ENCODE data around the gene OR52I2. TPM values are rescaled to one million over a fixed set of nuclear protein-coding genes. Genes with fewer than 3 reads are reported as not detected.

Gene OR52I2
- total and polyA plus RNA-seq, 2 experiments from 2014 or later, result 0.06 TPM; not detected in 1

DNA sequence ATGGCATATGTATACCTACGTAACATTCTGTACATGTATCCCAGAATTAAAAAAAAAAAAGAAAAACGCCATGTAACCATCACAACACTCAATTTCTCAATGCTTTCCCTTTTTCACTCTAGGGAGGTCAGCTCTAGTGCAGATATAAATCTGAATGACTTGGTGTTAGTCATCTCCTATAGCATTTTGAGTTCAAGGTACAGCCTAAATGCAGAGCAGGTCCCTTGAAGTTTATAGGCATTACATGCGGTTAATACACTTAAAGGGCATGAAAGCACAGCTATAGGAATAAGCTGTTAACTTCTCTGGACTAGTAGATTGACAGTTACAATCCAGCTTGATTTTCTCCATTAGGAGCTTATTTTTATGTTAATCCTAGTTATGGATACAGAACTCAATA is 16.2 kb upstream of the OR52I2 start:
- no peak for DNase-seq (ENCODE audit: low read depth in 1 of 2, low spot score in 1 of 2)
- Histone ChIP-seq H3K4me3 (no peak overlapping the region), H3K27ac (no peak overlapping the region), H3K4me1 (ENCODE audit: low read depth) (no peaks in the 10 kb centered on the region), H3K9me3 (ENCODE audit: low read depth) (no peaks in the 10 kb centered on the region), H3K27me3 (no peaks in the 10 kb centered on the region), H3K36me3 (no peaks in the 10 kb centered on the region)
- TF ChIP-seq, protein P1, sequence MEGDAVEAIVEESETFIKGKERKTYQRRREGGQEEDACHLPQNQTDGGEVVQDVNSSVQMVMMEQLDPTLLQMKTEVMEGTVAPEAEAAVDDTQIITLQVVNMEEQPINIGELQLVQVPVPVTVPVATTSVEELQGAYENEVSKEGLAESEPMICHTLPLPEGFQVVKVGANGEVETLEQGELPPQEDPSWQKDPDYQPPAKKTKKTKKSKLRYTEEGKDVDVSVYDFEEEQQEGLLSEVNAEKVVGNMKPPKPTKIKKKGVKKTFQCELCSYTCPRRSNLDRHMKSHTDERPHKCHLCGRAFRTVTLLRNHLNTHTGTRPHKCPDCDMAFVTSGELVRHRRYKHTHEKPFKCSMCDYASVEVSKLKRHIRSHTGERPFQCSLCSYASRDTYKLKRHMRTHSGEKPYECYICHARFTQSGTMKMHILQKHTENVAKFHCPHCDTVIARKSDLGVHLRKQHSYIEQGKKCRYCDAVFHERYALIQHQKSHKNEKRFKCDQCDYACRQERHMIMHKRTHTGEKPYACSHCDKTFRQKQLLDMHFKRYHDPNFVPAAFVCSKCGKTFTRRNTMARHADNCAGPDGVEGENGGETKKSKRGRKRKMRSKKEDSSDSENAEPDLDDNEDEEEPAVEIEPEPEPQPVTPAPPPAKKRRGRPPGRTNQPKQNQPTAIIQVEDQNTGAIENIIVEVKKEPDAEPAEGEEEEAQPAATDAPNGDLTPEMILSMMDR (IDR thresholded peaks at IDR 0.05; ENCODE audit: low read depth, low read length), result no peak

DNA sequence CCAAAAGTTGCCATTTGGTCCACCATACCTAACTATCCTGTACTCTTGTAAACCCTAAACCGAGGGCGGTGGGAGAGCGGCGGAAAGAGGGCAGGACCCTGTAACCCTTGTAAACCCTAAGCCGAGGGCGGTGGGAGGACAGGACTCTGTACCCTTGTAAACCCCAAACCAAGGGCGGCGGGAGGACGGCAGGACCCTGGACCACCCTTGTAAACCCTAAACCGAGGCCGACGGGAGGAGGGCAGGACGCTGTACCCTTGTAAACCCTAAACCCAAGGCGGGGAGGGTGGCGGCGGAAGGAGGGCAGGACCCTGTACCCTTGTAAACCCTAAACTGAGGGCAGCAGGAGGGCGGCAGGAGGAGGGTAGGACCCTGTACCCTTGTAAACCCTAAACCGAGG is 12.5 kb upstream of the OR52I2 start:
- Histone ChIP-seq H3K27ac (no peak overlapping the region), H3K36me3 (no peaks in the 10 kb centered on the region), H3K27me3 (no peaks in the 10 kb centered on the region), H3K4me1 (ENCODE audit: low read depth) (no peaks in the 10 kb centered on the region), H3K9me3 (ENCODE audit: low read depth) (no peaks in the 10 kb centered on the region), H3K4me3 (no peak overlapping the region)
- TF ChIP-seq, protein P1 (IDR thresholded peaks at IDR 0.05; ENCODE audit: low read depth, low read length), result no peak
- DNase-seq (ENCODE audit: low read depth in 1 of 2, low spot score in 1 of 2), result no peak

DNA sequence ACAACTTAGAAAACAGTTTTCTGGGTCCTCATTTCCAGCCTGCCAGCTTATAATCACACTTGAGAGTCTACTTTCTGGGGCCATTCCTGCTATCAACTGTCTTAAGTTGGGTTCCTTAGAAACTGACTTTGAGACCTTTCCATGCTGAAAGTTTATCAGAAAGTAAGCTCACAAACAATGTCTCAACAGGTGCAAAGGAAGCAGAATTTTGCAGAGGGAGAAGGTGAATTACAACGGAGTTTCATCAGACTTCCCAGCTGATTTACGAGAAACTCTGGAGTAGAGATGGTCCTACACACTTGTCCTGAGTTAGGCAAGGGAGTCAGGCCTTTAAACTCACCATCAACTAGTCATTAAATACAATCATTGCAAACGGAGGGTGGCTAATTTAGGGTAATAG is 4.7 kb upstream of the OR52I2 start:
- no peak for DNase-seq (ENCODE audit: low read depth in 1 of 2, low spot score in 1 of 2)
- Histone ChIP-seq H3K4me1 (ENCODE audit: low read depth) (no peaks in the 10 kb centered on the region), H3K36me3 (no peaks in the 10 kb centered on the region), H3K9me3 (ENCODE audit: low read depth) (no peaks in the 10 kb centered on the region), H3K27me3 (no peaks in the 10 kb centered on the region), H3K4me3 (no peak overlapping the region), H3K27ac (no peak overlapping the region)
- TF ChIP-seq, protein P1 (IDR thresholded peaks at IDR 0.05; ENCODE audit: low read depth, low read length), result no peak

DNA sequence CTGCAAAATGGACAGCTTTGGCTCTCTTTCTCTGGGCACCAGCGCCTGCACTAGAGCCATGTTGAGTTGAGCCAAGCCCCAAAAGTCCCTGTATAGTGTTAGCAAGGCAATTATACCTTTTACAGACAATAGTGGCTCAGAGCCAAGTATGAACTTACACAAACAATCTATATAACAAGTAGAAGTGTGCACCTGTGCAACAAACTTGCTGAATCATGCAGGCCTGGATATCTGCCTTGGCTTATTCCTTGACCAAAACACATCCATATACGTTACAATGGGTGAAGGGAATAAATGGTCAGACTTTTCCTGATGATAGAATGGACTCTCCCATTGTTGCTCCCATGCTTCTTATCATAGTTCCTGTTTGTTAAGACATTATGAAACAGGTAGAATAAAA is 3.8 kb upstream of the OR52I2 start:
- Histone ChIP-seq H3K36me3 (no peaks in the 10 kb centered on the region), H3K27me3 (no peaks in the 10 kb centered on the region), H3K27ac (no peak overlapping the region), H3K4me3 (no peak overlapping the region), H3K4me1 (ENCODE audit: low read depth) (no peaks in the 10 kb centered on the region), H3K9me3 (ENCODE audit: low read depth) (no peaks in the 10 kb centered on the region)
- TF ChIP-seq, protein P1 (IDR thresholded peaks at IDR 0.05; ENCODE audit: low read depth, low read length), result no peak
- DNase-seq (ENCODE audit: low read depth in 1 of 2, low spot score in 1 of 2), result no peak

DNA sequence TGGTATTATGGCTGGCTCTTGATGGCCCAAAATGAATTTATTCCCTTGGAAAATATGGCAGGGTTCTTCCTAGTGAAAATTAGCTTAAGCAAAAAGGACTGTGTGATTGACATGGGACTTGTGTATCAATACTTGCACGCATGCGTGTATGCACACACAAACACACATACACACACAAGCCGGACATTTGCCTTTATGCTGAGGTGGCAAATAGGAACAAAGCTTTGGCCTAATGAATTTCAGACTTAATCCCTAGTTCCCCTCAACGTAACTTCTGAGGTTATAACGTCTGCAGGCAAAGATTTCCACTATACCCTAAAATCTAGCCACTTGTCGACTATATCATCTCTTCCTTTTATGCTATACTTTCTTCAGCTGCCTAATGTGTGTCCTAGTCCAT is 2.9 kb upstream of the OR52I2 start:
- Histone ChIP-seq H3K27ac (no peak overlapping the region), H3K4me1 (ENCODE audit: low read depth) (no peaks in the 10 kb centered on the region), H3K9me3 (ENCODE audit: low read depth) (no peaks in the 10 kb centered on the region), H3K4me3 (no peak overlapping the region), H3K27me3 (no peaks in the 10 kb centered on the region), H3K36me3 (no peaks in the 10 kb centered on the region)
- DNase-seq (ENCODE audit: low read depth in 1 of 2, low spot score in 1 of 2), result no peak
- TF ChIP-seq, protein P1 (IDR thresholded peaks at IDR 0.05; ENCODE audit: low read depth, low read length), result no peak

DNA sequence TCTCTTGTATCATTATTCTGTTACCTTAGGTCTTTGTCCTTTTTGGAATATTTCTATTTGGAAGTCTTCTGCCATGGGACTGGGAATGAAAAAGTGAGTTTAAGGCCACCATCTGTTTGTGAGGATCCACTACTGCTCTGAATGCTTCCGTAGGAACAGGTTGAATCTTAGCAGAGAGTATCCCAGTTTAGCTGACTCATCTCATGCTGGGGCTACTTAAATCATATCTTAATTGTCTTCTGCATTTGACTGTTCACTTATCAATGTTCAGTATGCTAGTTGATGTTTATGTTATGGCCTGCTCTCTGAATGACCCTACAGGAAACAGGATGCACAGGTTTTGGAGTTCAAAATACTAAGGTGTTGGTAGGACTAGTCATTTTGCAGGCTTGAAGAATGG is 1.4 kb upstream of the OR52I2 start:
- DNase-seq (ENCODE audit: low read depth in 1 of 2, low spot score in 1 of 2), result no peak
- TF ChIP-seq, protein P1 (IDR thresholded peaks at IDR 0.05; ENCODE audit: low read depth, low read length), result no peak
- no peak overlapping the region for H3K4me3 ChIP-seq

More for the DNA sequence above, 1.4 kb upstream of the OR52I2 start:
- H3K4me1 ChIP-seq (ENCODE audit: low read depth), result no peaks in the 10 kb centered on the region
- H3K27me3 ChIP-seq, result no peaks in the 10 kb centered on the region
- H3K36me3 ChIP-seq, result no peaks in the 10 kb centered on the region
- no peaks in the 10 kb centered on the region for H3K9me3 ChIP-seq (ENCODE audit: low read depth)
- no peak overlapping the region for H3K27ac ChIP-seq
